GM19351 (cell line): Measurements from ENCODE around the gene PCNX1.

ENCODE experiments used
- ATAC-seq: cut with Tn5 transposase; IDR thresholded peaks from one replicate; pipeline ENCODE4 v1.9.1; 2021; ENCODE audit warnings: mild to moderate bottlenecking, moderate library complexity; ENCODE audit not compliant: unreplicated experiment

The PCNX1 gene

GRCh38 chr14:70955543-70956480, 48.6 kb downstream of the PCNX1 start:
- ATAC-seq = no peak

DNA sequence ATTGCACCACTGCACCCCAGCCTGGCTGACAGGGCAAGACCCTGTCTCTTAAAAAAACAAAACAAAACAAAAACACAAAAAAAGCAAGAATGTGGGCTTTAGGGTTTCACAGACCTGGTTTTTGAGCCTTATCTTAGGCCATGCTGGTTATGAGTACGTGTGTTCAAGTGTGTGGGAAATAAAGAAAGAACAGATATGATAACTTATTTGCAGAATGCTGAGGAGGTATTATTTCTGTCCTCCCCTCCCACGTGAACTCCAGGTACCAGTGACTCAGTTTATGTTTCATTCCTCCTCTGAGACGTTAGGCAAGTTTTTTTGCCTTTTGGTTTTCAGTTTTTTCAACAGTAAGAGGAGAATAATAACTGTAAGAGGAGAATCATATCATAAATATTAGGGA, 49.3 kb downstream of the PCNX1 start:
- ATAC-seq = no peak

GRCh38 chr14:70957710-70958109, 50.5 kb downstream of the PCNX1 start:
- no peak for ATAC-seq

DNA sequence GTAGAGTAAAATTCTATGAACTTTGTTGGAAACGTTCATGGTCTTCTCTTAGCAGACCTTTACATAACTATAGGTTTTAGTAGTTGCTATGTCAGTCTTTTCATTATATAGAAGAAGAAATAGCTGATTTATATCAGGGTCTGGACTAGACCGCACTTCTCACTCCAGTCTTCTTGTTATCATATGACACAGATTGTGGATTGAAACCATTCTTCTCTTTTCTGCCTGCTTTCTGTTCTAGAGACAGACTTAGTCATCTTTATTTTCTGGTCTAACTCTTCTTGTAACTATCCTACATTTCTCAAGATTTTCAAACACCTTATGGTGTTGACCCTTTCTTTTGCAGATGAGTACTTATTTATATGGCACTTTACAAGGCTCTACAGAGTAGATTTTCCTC, 55.7 kb downstream of the PCNX1 start:
- ATAC-seq = no peak

DNA sequence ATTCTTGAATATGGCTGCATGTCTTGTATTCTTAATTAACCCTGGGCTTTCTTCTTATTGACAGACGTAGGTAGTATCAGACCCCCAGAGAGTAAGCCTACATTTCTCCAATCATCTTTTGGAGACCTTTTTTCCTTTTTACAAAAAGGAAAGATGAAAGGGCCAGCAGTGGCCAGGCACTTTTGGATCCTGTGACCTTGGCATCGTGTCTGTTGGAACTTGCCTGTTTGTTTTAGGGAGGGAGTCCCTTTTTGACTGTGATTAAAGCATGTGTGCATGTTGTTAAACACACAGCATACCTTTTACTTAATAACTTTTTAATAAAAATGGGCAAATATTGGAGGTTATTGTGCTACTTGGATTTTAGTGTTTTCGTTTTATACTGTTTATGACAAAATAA, 57.2 kb downstream of the PCNX1 start:
- ATAC-seq = no peak

- no peak for ATAC-seq
These were observed 64.3 kb downstream of the PCNX1 start for GRCh38 chr14:70971560-70971959.

DNA sequence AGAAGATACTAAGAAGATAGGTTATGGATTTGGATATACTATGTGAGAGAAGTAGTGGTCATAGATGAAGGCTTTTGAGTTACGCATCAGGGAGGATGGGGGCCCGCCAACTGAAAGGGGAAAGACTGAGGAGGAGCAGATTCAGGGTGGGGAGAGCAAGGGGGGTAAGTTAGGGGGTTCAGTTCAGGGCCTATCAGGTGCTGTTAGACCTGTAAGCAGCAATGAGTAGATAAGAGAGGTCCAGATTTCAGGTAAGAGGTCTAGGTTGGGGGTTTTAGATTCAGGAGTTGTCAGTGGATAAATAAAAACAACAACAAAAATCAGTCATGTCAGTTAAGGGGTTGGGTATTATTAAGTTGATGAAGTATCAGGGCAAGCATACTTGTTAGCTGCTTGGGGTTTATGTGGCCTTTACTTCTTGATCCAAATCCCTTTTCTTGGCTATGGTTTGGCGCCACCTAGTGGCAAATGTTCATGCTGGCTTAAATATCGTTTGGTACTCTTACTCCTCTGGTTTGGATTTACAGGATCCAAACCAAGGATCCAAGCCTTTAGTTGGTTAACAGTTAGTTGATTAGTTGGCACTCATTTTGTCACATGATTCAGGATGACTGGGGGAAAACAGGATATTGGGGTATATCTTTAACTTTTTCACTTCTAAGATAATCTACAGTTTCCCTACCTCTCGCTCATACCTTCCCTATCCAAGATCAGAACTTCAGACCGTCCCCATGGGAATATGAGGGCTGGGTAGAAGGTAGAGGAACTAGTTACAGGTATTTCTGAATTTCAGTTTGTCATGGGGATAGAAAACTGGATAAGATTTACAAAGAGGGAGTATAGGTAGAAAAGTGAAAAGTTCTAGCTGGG, 65.1 kb downstream of the PCNX1 start:
- ATAC-seq = no peak

DNA sequence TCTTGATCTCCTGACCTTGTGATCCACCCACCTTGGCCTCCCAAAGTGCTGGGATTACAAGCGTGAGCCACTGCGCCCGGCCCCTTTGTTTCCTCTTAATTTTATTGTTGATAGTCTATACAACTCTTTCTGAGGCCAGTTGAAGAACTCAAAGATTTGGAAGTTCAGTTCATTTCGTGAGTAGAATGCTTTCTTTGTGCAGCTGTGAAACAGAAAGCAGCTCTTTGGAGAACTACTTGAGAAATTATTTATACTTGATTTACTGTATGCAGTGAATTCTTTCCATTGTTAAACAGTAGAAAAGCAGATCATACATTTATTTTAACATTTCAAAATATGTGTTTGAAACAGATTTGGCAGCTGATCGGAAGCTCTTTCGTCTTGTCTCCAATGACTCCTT, 69.3 kb downstream of the PCNX1 start:
- ATAC-seq = no peak

DNA sequence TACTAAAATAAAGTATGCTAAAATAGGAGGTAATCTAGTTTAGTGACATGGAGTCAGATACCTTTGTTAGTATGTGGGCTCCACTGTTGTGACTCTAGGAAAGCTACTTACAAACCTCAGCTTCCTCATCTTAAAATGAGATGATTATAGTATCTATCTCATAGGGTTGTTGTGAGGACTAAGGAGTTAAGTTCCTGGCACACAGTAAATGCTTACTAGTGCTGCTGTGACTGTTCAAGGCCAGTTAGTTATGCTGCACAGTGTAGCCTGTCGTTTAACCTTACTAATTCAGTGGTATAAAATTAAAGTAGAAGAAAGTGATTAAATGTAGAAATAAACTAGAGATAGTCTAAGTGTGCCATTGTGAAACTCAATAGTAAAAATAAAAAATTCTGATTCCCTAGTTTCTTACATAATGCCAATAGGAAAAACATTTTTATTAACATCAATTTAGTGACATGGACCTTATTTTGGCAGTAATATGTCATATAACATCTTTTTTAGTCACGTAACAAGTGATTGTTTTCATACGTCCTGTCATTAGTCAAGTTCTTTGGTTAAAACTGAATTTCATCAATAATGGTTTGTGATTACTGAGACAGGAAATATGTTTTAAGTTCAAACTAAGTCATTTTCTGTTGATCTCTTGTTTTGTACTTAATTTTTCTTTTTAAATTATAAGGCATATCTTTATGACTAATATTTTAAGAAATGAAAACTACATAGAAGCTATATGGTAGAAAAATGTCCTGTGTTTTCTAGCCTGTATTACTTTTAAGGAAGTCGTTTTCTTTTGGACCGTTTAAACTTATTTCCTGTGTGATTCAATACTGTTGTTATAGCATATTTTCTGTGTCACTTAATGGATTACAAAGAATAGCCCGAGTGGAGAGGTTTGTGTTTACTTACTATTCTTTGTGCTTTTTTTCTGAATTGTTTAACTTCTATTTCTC, 74.0 kb downstream of the PCNX1 start:
- ATAC-seq = no peak

- no peak for ATAC-seq
These were observed 74.9 kb downstream of the PCNX1 start for GRCh38 chr14:70982200-70982599.

GRCh38 chr14:70987041-70987440, 79.8 kb downstream of the PCNX1 start:
- ATAC-seq = no peak

DNA sequence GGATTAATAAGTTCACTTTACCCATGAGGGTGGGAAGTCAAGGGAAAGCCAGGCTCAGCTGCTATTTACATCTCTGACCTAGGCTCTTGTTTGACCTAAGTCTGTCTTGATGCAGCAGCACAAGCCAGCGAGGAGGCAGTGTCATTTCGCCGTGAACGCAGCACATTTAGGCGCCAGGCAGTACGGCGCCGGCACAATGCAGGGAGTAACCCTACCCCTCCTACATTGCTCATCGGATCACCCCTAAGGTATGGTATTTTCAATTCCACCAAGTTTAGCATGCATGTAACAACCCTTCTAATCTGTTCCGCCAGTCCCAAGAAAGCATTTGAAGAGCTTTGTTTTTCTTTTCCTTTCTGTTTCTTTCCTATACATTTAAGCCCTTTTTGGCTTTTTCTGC, 81.2 kb downstream of the PCNX1 start:
- no peak for ATAC-seq

- ATAC-seq = no peak
These were observed 86.7 kb downstream of the PCNX1 start for GRCh38 chr14:70993931-70994330.

DNA sequence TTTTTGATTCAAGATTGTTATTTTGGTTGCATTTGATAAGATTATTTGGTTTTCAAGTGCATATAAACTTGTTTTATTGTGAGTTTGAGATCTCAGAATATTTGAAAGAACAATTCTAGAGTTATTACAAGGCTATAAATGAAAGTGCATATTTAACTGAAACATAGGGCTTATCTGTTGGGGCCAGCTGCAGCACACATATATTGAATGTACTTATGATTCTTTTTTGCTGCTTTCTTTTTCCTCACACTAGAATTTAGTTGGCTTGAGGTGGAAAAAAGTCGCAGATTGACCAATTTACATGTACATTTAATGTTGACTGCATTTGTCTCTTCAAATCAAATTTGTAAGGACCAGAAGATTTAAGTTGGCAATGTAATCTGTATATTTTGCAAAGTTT, 88.0 kb downstream of the PCNX1 start:
- ATAC-seq = no peak

DNA sequence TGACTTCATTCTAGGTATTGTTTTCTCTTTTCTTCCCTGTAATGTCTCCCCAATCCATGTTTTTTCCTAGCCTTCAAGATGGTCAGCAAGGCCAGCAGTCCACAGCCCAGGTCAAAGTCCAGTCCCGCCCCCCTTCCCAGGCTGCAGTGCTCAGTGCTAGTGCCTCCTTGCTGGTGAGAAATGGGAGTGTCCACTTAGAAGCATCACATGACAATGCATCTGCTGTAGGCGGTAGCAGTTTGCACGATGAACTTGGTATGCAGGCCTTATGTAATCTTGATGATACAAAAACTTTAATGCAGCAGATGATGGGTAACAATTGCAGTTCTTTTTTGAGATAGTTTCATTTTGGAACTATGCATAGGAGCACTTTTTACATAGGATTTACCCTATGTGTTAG, 88.4 kb downstream of the PCNX1 start:
- no peak for ATAC-seq

GRCh38 chr14:70999117-70999516, 91.9 kb downstream of the PCNX1 start:
- ATAC-seq = no peak

DNA sequence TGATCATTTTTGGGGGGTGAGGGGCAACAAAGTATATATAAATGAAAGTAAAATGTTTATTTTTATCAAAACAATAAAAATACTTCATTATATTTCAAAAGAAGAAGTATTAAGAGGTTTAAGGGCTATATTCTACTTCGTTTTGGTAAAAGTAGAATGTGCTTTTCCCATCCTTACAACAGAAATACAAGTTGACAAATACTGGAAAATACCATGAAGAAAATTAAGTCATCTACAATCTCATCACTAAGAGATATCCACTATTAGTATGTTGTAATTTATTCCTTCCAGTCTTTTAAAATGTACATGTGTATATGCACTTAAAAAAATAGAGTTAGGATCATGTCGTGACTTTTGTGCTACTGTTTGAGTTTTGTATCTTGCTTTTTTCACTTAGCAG, 92.8 kb downstream of the PCNX1 start:
- no peak for ATAC-seq

DNA sequence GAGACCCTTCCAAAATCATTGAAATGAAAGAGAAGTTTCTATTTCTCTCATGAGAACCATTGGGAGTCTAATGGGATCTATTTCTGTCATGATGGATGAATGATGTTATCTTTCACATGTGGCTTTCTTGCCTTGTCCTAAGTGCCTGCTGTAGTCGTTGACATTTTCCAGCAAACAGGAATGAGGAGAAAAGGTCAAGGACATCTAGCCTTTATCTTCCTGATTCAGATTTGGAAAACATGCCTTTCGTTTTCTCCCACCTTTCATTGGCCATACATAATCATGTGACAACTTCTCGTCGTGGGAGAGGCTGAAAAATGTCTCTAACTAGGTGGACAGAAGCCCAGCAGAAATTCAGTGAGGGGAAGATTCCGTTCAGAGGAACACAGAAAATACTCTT, 94.5 kb downstream of the PCNX1 start:
- ATAC-seq = no peak

DNA sequence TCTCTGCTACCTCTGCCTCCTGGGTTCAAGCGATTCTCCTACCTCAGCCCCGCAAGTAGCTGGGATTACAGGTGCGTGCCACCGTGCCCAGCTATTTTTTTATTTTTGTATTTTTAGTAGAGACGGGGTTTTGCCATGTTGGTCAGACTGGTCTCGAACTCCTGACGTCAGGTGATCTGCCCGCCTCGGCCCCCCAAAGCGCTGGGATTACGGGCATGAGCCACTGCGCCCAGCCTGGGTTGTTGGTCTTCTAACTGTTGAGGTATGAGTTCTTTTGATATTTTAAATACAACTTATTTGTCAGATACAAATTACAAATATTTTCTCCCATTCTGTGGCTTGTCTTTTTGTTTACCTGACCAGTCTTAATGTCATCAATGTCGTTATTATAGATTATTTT, 95.9 kb downstream of the PCNX1 start:
- ATAC-seq = no peak

- no peak for ATAC-seq
These were observed 97.2 kb downstream of the PCNX1 start for GRCh38 chr14:71004481-71004880.

DNA sequence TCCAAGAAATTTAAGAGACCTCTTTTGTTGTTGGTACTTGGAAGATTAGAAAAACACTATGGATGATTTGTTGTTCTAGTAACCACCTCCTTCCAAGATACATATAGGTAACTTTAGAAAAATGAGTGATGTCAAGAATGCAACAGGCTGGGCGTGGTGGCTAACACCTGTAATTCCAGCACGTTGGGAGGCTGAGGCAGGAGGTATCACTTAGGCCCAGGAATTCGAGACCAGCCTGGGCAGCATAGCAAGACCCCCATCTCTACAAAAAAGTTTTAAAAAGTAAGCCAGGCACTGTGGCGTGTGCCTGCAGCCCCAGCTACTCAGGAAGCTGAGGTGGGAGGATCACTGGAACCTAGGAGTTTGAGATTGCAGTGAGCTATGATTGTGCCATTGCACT, 97.8 kb downstream of the PCNX1 start:
- ATAC-seq = no peak
